HCT116 (cell line): ENCODE data around the gene TTLL11. TPM values are rescaled to one million over a fixed set of nuclear protein-coding genes. Genes with fewer than 3 reads are reported as not detected.

Experiments
- ATAC-seq: fragments of 200-7000 bp; cut with Tn5 transposase; 2 replicates; pipeline ENCODE4 v1.9.1; 2020; ENCODE audit warnings: mild to moderate bottlenecking, moderate library complexity
- BruUV-seq: library from RNA; stranded (reverse); fragments of 400-500 nt; replicated peaks from 2 replicates; lab custom pipeline; 2021; lab: Mats Ljungman, UMichigan
- CTCF ChIA-PET: fragments of 300-600 bp; sonication (Branson Sonifier 250); formaldehyde crosslinking; loops from one replicate; lab custom pipeline; 2021; ENCODE audit warnings: antibody characterized with exemption; lab: Charles Lee
- POLR2A ChIA-PET: fragments of 300-600, 350-600 bp; sonication (Branson Sonifier 250); formaldehyde crosslinking; loops from one replicate; lab custom pipeline; 2021; ENCODE audit warnings: antibody characterized with exemption; lab: Charles Lee
- RAD21 ChIA-PET, 2 experiments: fragments of 300-600 bp; sonication (Branson Sonifier 250); formaldehyde crosslinking; loops; one replicate each; lab custom pipeline; 2023; ENCODE audit warnings: low total read pairs in 2 of 2; ENCODE audit not compliant: uncharacterized antibody in 2 of 2, unreplicated experiment in 2 of 2, low non-redundant PET in 1 of 2; lab: Charles Lee
- DNase-seq: peaks from one replicate; pipeline ENCODE4 v3.0.0-alpha.2; 2010; ENCODE audit warnings: low read depth, low spot score
- H2AFZ ChIP-seq: fragments of 200-600 bp; shearing (Covaris generic), sonication (generic); 2 replicates; pipeline ENCODE4 v1.6.1; 2017; ENCODE audit warnings: low read depth, mixed run types, mixed read lengths, antibody characterized with exemption, low read length; ENCODE audit not compliant: poor library complexity, severe bottlenecking
- H3K27ac ChIP-seq: 2 replicates; pipeline ENCODE4 v1.5.1; 2012; ENCODE audit warnings: low read depth, low read length
- H3K27me3 ChIP-seq: fragments of 200-600 bp; sonication (generic); 2 replicates; pipeline ENCODE4 v1.6.1; 2016; ENCODE audit warnings: mixed run types, low read length, mixed read lengths; ENCODE audit not compliant: insufficient read depth
- H3K36me3 ChIP-seq, 2 experiments: fragments of 200-500 bp in 1 of 2; fragments of 200-600 bp in 1 of 2; sonication (Bioruptor generic) in 1 of 2; sonication (generic) in 1 of 2; 2 replicates each; pipeline versions ENCODE4 v1.5.1 to v1.6.1; 2014 to 2016; ENCODE audit warnings: low read length in 2 of 2, inconsistent platforms in 1 of 2, mixed read lengths in 1 of 2, mixed run types in 1 of 2; ENCODE audit not compliant: insufficient read depth in 2 of 2, control insufficient read depth in 1 of 2
- H3K4me1 ChIP-seq, 2 experiments: fragments of 200-600 bp in 1 of 2; sonication (generic) in 1 of 2; 2 replicates each; pipeline versions ENCODE4 v1.5.1 to v1.6.1; 2012 to 2017; ENCODE audit warnings: low read length in 2 of 2, inconsistent platforms in 1 of 2, mild to moderate bottlenecking in 1 of 2, mixed read lengths in 1 of 2, mixed run types in 1 of 2, moderate library complexity in 1 of 2; ENCODE audit not compliant: insufficient read depth in 2 of 2, control insufficient read depth in 1 of 2
- H3K4me2 ChIP-seq: fragments of 200-600 bp; sonication (generic); 2 replicates; pipeline ENCODE4 v1.6.1; 2017; ENCODE audit warnings: mixed run types, low read length, mixed read lengths
- H3K4me3 ChIP-seq, 2 experiments: fragments of 200-600 bp in 1 of 2; sonication (generic) in 1 of 2; replicated peaks in 1 of 2; 2 replicates each; pipeline ENCODE4 v1.5.1; 2011 to 2016; ENCODE audit warnings: low read length in 2 of 2, control low read depth in 1 of 2, low read depth in 1 of 2, mild to moderate bottlenecking in 1 of 2, mixed read lengths in 1 of 2, mixed run types in 1 of 2
- H3K79me2 ChIP-seq: fragments of 200-600 bp; sonication (generic); 2 replicates; pipeline ENCODE4 v1.6.1; 2017; ENCODE audit warnings: mild to moderate bottlenecking, mixed run types, low read length, moderate library complexity, mixed read lengths; ENCODE audit not compliant: insufficient read depth
- H3K9ac ChIP-seq: fragments of 200-600 bp; sonication (generic); 2 replicates; pipeline ENCODE4 v1.6.1; 2016; ENCODE audit warnings: low read length, mixed read lengths
- H3K9me2 ChIP-seq: fragments of 200-600 bp; sonication (generic), shearing (Covaris generic); 2 replicates; pipeline ENCODE4 v1.6.1; 2017; ENCODE audit warnings: mixed run types, mild to moderate bottlenecking, moderate library complexity; ENCODE audit not compliant: insufficient read depth
- H3K9me3 ChIP-seq, 2 experiments: fragments of 200-500 bp in 1 of 2; fragments of 200-600 bp in 1 of 2; sonication (Bioruptor generic) in 1 of 2; sonication (generic) in 1 of 2; 2 replicates each; pipeline ENCODE4 v1.6.1; 2014 to 2017; ENCODE audit warnings: low read length in 2 of 2, mixed read lengths in 2 of 2, inconsistent platforms in 1 of 2, low read depth in 1 of 2, mild to moderate bottlenecking in 1 of 2, mixed run types in 1 of 2, moderate library complexity in 1 of 2; ENCODE audit not compliant: control insufficient read depth in 1 of 2, insufficient read depth in 1 of 2
- H4K20me1 ChIP-seq: fragments of 200-600 bp; sonication (generic), shearing (Covaris generic); 2 replicates; pipeline ENCODE4 v1.6.1; 2017; ENCODE audit warnings: mixed run types, mild to moderate bottlenecking, moderate library complexity; ENCODE audit not compliant: insufficient read depth
- CBX3 ChIP-seq: IDR thresholded peaks from 2 replicates; pipeline ENCODE4 v1.6.1; 2012; ENCODE audit warnings: low read depth
- CEBPB ChIP-seq: IDR thresholded peaks from 2 replicates; pipeline ENCODE4 v1.6.1; 2012; ENCODE audit warnings: low read depth
- EZH2 ChIP-seq: fragments of 200-600 bp; sonication (generic); IDR thresholded peaks from 2 replicates; pipeline ENCODE4 v1.6.1; 2017; ENCODE audit warnings: antibody characterized with exemption, mixed run types
- EZH2phosphoT487 ChIP-seq: fragments of 200-600 bp; IDR thresholded peaks from 2 replicates; pipeline ENCODE4 v1.6.1; 2018; ENCODE audit warnings: antibody characterized with exemption, borderline replicate concordance
- TCF7L2 ChIP-seq: IDR thresholded peaks from 2 replicates; pipeline ENCODE4 v1.7.0; 2011; ENCODE audit warnings: borderline replicate concordance, inconsistent platforms; ENCODE audit not compliant: insufficient read depth, insufficient read length; ENCODE audit errors: extremely low read depth
- YY1 ChIP-seq: IDR thresholded peaks from 2 replicates; pipeline ENCODE4 v1.6.1; 2011; ENCODE audit warnings: low read length, low read depth, moderate library complexity, mild to moderate bottlenecking; ENCODE audit not compliant: insufficient replicate concordance; ENCODE audit errors: extremely low read depth
- ZBTB33 ChIP-seq: IDR thresholded peaks from 2 replicates; pipeline ENCODE4 v1.6.1; 2011; ENCODE audit warnings: mild to moderate bottlenecking, low read length, moderate library complexity; ENCODE audit not compliant: insufficient replicate concordance; ENCODE audit errors: extremely low read depth
- ZFX ChIP-seq: fragments of 450-650 bp; IDR thresholded peaks from 2 replicates; pipeline ENCODE4 v1.6.1; 2017
- intact Hi-C: fragments of 100-400 bp; cut with micrococcal nuclease; formaldehyde crosslinking; loops from 2 replicates; pipeline ENCODE4 v1.10.0; 2022
- microRNA-seq: library from miRNA; unstranded; fragments of <30 nt; microRNA quantifications from one replicate; pipeline ENCODE4, GENCODE V29; 2016; ENCODE audit warnings: borderline number of aligned reads
- total RNA-seq: library from RNA; stranded (reverse); gene quantifications from one replicate; pipeline ENCODE4 v1.2.1, GENCODE V29; 2021; ENCODE audit not compliant: unreplicated experiment

Gene TTLL11
- total RNA-seq, 1 experiment from 2014 or later = 2.2 TPM

DNA sequence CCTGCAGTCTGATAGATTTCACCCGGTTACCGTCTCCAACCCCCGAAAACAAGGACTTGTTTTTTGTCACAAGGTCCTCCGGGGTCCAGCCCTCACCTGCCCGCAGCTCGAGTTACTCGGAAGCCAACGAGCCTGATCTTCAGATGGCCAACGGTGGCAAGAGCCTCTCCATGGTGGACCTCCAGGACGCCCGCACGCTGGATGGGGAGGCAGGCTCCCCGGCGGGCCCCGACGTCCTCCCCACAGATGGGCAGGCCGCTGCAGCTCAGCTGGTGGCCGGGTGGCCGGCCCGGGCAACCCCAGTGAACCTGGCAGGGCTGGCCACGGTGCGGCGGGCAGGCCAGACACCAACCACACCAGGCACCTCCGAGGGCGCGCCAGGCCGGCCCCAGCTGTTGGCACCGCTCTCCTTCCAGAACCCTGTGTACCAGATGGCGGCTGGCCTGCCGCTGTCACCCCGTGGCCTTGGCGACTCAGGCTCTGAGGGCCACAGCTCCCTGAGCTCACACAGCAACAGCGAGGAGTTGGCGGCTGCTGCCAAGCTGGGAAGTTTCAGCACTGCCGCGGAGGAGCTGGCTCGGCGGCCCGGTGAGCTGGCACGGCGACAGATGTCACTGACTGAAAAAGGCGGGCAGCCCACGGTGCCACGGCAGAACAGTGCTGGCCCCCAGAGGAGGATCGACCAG lies 320.4 kb downstream of the TTLL11 start:
- no peaks in the 10 kb centered on the region for H3K9me2 ChIP-seq
- BruUV-seq = no TSS peak
- H3K9ac ChIP-seq = no peak overlapping the region
- ATAC-seq = no peak
- TF ChIP-seq TCF7L2 (no peak), YY1 (no peak), CBX3 (no peak), CEBPB (no peak), ZFX (no peak), EZH2 (no peak), EZH2phosphoT487 (no peak), ZBTB33 (no peak)
- H3K79me2 ChIP-seq = no peaks in the 10 kb centered on the region
- DNase-seq = no peak
- no peaks in the 10 kb centered on the region for H3K9me3 ChIP-seq
- no peak overlapping the region for H3K4me2 ChIP-seq
- H4K20me1 ChIP-seq = no peaks in the 10 kb centered on the region
- ChIA-PET CTCF (no interaction called here), POLR2A (no interaction called here), RAD21 (no interaction called here)
- H3K27me3 ChIP-seq = no peaks in the 10 kb centered on the region
- intact Hi-C loops = no loop called here
- H3K27ac ChIP-seq = no peak overlapping the region
- no peaks in the 10 kb centered on the region for H3K4me1 ChIP-seq
- H3K36me3 ChIP-seq = peaks cover 0 to 21% of the 10 kb centered on the region in 2 experiments; a peak in 3 of 4 replicates
- no peak overlapping the region for H3K4me3 ChIP-seq
- no peak overlapping the region for H2AFZ ChIP-seq

Small RNA genes lying within 50 kb of the gene (microRNA-seq; reads per million reads assigned to microRNA genes)
- not detected for gene MIR4478

Other genes starting within 250 kb of the TTLL11 start
- gene NDUFA8, start 66.5 kb upstream of the TTLL11 start, total RNA-seq = 84.5 TPM
- gene MORN5, start 66.6 kb upstream of the TTLL11 start, total RNA-seq = not detected
- gene LHX6, start 135.6 kb upstream of the TTLL11 start, total RNA-seq = 4.1 TPM
- gene RBM18, start 171.5 kb upstream of the TTLL11 start, total RNA-seq = 32.5 TPM
- 88.6 TPM for gene MRRF, start 171.6 kb upstream of the TTLL11 start, total RNA-seq